ENCODE results near the gene CNDP1.

Gene CNDP1

GRCh38 chr18:74587441-74587840, 53.1 kb downstream of the CNDP1 start:
- no peak for DNase-seq (ENCODE audit: low read depth)

GRCh38 chr18:74589021-74589420, 54.7 kb downstream of the CNDP1 start:
- DNase-seq (ENCODE audit: low read depth): no peak

DNA sequence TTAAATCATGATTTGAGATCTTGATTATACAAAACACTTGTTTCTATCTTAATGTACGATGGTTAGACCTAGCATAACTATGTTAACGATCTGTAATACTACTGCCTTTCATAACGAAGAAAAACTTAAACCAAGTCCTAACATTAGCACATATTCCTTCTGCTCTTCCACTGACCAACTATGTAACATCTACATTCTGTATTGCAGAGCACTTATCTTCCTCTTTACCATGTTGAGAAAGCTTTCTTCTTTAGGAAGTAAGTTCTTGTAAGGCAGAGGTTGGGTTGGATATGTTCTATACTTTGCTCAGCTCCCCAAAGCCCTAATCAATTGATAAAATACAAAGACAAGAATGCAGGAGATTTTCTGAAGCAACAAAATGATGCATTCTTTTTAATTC, 55.5 kb downstream of the CNDP1 start:
- DNase-seq (ENCODE audit: low read depth): no peak

GRCh38 chr18:74590671-74591070, 56.4 kb downstream of the CNDP1 start:
- no peak for DNase-seq (ENCODE audit: low read depth)

DNA sequence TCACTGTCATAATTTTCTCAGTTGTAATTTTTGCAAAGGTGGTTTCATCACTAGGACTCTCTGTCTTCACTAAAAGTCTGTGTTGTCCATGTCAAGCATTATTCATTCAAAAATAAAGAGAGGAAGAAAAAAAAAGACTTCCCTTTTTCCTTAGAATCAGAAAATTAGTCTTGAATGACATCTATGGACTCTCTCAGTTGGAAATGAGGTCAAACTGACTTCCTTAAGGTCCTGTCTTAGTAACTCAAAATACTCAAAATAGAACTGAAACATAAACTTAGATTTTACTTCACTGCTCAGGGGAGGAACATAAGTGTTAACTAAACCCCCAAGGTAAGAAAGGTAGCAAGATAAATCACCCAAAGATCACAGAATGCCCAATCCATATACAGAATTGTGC, 61.1 kb downstream of the CNDP1 start:
- DNase-seq (ENCODE audit: low read depth): no peak

DNA sequence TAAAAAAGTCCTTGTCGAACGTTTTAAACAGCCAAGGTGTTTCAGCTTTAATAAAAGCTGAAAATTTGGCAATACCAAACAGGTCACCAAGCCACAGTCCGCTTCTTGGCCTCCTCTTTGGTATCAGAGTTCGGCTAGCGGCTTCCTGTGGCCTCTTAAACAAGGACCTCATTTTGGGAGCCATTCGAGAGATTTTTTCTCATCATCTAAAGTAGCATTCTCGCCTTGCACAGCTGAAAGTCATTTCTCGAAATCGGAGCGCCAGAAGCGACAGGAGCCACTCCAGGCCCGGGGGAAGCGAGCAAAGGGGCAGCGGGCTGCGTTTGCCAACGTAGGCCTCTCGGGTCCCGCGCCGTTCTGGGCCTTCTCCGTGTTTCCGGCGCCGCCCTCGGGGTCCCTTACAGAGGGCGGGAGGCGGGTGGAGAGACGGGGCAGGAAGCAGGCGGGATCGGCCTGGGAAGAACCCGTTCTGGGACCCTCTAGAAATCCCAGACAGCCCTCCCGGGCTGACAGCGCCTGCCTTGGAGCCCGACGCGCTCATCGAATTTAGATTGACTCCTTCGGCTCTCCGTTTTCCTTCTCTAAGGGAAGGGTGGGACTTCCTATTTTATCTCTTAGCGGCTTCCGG, 62.8 kb downstream of the CNDP1 start:
- peak; percentile 55 for DNase-seq (ENCODE audit: low read depth)

- peak; percentile 88 for DNase-seq (ENCODE audit: low read depth)
Measured at GRCh38 chr18:74597662-74598349, 63.5 kb downstream of the CNDP1 start, which contains the start of gene ZNF407. ZNF407 (plus strand) TSS chr18:74597870; CDS start chr18:74631020, 33,150 bp downstream.

- DNase-seq (ENCODE audit: low read depth): no peak
Measured at GRCh38 chr18:74598350-74599001, 64.2 kb downstream of the CNDP1 start.

DNA sequence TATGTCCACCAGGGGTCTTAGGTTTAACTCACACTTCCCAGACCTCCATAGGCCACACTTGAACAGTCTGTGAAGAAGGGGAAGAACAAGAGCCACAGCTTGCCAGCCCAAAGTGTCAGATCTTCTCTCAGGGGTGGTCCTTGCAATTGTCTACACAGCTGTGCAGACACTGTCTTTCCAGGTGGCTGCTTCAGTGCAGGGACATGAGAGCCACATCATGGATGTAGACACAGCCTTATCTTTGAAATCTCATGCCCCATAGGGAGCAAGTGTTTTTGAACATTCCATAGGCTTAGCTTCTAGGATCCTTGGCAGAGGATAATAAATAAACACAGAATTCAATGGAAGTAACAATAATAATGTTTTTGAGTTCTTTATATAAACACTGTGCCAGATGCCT, 70.1 kb downstream of the CNDP1 start:
- no peak for DNase-seq (ENCODE audit: low read depth)

- DNase-seq (ENCODE audit: low read depth): no peak
Measured at GRCh38 chr18:74604774-74605173, 70.5 kb downstream of the CNDP1 start.

GRCh38 chr18:74608681-74609080, 74.4 kb downstream of the CNDP1 start:
- no peak for DNase-seq (ENCODE audit: low read depth)

DNA sequence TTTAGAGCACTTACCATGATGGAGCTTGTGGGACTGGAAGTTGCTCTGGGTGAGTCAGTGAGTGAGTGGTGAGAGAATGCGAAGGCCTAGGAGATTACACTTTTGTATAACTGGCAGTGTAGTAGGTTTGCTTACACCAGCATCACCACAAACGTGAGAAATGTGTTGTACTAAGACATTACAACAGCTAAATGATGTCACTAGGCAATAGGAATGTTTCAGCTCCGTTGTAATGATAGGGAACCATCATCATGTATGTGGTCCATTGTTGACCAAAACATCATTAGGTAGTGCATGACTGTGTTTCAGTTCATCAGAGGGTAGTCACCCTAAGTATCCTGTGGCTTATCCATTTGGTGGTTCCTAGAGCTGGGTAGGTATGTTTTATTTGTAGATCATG, 75.2 kb downstream of the CNDP1 start:
- no peak for DNase-seq (ENCODE audit: low read depth)

DNA sequence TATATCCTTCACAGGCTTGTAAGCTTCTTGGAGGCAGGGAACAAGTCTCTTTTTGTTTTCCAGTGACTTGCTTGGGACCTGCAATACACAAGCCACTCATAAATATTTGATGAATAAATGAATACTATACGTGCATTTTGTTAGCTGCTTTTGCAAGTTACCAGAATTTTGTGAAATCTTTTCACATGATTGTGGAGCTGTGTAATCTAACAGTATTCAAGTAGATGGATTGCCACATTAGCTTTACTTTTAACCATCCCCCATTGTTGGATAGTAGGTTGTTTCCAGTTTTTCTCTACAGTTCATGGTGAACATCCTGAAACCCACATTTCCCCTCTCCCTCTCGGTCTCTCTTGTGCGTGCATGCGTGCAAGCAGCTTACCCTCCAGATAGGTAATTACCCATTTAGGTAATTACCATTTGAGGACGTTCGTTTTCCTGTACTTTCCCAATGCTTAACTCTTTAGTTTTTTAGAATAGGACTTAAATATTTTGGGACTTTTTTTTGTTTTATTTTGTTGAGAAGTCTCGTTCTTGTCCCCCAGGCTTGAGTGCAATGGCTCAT, 75.8 kb downstream of the CNDP1 start:
- no peak for DNase-seq (ENCODE audit: low read depth)

DNA sequence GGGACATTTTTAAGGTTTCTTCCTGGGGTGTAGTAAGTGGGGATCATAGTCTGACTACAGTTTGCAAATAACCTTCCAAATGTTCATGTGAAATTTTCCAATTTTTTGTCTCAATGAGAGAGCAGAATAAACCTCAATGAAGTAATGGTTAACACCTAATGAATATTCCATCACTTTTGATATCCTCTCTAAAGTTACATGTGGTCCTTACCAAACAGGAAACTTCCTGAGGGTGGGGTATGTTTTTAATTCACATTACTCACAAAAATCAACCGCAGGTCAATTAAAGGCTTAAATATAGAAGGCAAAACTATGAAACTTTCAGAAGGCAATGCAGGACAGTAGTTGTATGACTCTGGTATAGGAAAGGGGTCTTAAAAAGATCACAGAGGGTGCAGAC, 76.6 kb downstream of the CNDP1 start:
- DNase-seq (ENCODE audit: low read depth): no peak

DNA sequence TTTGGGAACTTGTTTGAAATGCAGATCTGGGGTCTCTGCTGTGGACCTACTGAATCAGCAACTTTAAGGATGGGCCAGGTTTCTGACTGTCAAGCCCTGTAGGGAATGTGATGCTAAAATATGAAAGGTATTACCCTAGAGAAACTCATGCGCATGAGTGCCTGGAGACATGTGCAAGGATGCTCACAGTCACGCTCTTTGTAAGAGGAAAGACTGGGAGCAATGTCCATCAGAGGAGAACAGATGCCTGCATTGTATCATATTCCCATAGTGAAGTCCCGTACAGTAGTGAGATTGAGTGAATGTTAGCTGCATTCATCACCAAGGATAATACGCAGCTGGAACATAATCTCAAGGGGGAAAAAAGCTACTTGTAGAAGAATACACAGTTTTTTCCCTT, 77.5 kb downstream of the CNDP1 start:
- no peak for DNase-seq (ENCODE audit: low read depth)

DNA sequence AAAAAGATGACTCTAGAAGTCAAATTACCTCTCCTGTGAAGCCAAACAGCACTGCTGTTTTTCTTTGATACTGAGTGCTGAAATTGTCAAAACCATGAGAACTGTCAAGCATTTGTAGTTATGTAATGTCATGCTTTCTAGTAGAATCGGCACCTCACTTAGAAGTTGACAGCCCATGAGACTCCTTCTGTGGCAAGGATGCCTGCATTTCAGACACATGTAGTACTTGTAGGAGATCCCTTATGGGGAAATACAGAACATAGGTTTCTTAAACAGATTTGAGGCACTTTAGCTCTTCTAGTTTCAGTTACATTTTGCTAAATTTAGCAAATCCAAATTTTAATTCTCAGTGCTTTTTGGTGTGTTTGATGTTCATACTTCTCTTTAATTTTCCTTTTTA, 79.1 kb downstream of the CNDP1 start:
- DNase-seq (ENCODE audit: low read depth): no peak

GRCh38 chr18:74616494-74616893, 82.2 kb downstream of the CNDP1 start:
- DNase-seq (ENCODE audit: low read depth): no peak

GRCh38 chr18:74617486-74617885, 83.2 kb downstream of the CNDP1 start:
- DNase-seq (ENCODE audit: low read depth): no peak

GRCh38 chr18:74622072-74622471, 87.8 kb downstream of the CNDP1 start:
- no peak for DNase-seq (ENCODE audit: low read depth)

DNA sequence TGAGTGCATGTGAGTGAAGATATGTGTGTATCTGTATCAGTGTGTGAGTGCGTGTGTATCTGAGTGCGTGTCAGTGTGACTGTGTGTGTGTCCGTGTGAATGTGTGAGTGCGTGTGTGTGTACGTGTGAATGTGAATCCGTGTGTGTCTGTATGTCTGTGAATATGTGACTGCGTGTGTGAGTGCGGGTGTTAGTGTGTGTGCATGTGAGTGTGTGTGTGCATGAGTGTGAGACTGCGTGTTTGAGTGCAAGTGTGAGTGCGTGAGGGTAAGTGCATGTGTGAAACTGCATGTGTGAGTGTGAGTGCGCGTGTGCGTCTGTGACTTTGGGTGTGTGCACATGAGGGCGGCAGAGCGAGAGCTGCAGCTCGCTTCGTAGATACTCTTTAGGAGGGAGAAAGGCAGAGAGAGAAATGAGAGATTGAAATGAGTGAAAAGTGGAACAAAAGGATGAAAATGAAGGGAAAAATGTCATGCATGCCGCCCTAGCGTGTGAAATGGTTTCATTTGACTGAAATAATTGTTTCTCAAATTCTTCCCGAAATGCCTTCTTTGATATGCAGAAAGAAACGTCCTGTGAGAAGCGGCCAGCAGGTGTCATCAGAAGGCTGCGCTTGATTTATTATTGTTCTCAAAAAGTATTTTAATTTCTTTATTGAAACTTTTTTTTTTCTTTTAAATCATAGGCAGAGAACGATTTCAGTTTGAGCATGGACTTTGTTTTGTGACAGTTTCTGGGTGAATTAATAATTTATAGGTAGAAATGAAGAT, 88.9 kb downstream of the CNDP1 start:
- no peak for DNase-seq (ENCODE audit: low read depth)

DNA sequence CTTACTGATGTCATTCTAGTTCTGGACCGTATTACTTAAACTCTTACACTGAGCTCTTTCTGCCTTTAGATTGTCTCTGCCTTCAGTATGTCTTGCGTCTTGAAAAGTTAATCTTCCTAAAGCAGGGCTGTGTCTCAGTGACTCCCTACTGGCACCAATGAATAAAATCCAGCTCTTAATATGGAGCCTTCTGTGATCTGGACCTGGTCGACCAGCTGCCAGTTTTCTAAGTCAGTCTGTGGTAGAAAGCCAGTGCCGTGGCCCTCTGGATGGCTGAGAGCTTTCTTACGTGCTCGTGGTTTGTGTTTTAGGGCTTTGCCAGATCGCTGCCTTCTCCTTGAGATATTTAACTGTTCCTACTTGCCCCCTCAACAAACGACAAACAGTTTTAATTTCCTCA, 90.2 kb downstream of the CNDP1 start:
- no peak for DNase-seq (ENCODE audit: low read depth)

DNA sequence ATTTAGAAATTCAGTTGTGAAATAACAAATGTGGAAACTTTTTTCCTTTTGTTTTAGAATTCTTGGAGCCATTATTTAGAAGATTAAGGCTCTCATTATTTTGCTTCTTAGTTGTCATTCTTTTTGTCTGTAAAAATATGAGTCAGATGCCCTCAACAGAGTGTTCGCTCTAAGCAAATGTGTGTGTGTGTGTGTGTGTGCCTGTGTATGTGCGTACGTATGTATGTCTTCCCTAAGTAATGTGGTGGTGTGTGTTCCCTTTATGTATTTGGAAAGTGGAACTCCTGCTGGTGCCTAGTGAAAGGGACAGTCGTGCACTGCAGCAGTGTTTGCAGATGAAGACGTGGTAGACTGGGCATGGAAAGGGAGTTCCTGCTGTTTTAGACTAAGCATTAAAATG, 90.9 kb downstream of the CNDP1 start:
- no peak for DNase-seq (ENCODE audit: low read depth)

Data from GM04504 (cell line).